HG02571 (cell line): ENCODE data around the gene NNT.
"Not testable (repeated sequence)": the region's sequence is repeated elsewhere in the genome, so short reads cannot be mapped to it uniquely, and the experiment has no call there.

Experiments
- ATAC-seq: cut with Tn5 transposase; IDR thresholded peaks from one replicate; pipeline ENCODE4 v1.9.1; 2021; ENCODE audit warnings: mild to moderate bottlenecking, moderate library complexity; ENCODE audit not compliant: unreplicated experiment

The NNT gene

DNA sequence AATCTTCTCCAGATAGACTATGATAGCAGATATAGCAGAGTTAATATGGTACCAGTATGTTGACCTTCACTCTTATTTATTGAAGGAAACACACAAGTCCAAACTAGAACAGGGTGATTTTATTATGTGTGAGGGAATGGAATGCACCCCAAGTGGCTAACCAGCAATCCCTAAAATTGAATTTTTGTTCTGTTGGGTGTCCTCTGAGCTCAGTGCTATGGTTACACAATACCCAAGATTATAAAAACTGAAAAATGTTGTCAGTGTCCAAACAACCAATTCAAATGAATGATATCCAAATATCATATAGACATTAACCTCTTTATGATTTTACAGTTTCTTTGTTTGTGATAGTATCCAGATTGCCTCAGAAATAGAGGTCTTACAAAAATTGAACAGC, 60.9 kb downstream of the NNT start:
- ATAC-seq = no peak

- ATAC-seq = no peak
Observed at GRCh38 chr5:43664501-43665040, 61.6 kb downstream of the NNT start.

DNA sequence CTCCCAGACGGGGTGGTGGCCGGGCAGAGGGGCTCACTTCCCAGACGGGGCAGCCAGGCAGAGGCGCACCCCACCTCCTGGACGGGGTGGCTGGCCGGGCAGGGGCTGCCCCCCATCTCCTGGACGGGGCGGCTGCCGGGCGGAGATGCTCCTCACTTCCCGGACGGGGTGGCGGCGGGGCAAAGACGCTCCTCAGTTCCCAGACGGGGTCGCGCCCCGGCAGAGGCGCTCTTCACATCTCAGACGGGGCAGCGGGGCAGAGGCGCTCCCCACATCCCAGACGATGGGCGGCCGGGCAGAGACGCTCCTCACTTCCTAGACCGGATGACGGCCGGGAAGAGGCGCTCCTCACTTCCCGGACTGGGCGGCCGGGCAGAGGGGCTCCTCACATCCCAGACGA, 62.8 kb downstream of the NNT start:
- not testable (repeated sequence) for ATAC-seq

- ATAC-seq = not testable (repeated sequence)
Observed at GRCh38 chr5:43666728-43667127, 63.7 kb downstream of the NNT start.

- ATAC-seq = not testable (repeated sequence)
Observed at GRCh38 chr5:43667379-43667778, 64.4 kb downstream of the NNT start.

DNA sequence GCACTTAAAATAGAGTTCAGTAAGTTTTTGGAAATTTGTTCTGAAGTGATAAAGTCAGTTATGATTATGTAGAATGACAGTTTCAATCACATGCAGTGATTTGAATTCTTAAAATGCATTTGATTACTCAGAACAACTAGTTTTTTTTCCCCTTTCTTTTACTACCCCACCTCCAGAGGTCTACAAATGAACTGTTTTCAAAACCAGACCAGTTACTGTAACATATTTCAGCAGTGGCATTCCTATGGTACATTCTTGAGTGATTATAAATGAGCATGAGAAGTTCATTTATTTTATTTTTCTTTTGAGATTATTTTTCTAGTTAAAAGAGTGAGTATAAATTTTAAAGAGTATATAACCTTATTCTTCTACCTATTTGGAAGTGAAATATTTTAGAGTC, 71.6 kb downstream of the NNT start:
- no peak for ATAC-seq

GRCh38 chr5:43675357-43675756, 72.4 kb downstream of the NNT start:
- ATAC-seq = no peak

- no peak for ATAC-seq
Observed at GRCh38 chr5:43676083-43676840, 73.3 kb downstream of the NNT start.

DNA sequence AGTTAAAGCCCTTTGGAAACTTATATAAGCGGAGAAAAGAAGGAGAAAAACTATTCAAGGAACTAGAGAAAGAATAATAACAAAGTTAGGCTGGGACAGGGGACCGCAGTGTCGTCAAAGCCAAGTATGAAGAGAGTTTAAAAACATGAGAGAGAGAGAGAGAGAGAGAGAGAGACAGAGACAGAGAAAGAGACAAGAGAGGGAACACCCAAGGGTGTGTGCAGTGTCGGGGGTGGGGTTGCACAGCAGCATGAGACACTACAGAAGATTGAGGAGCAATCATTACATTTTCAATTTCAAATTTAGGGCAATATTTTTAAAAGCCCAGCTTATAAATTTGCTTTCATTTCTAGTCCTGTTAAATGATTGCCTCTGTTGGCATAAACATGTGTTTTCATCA, 74.3 kb downstream of the NNT start:
- no peak for ATAC-seq

GRCh38 chr5:43679214-43679613, 76.2 kb downstream of the NNT start:
- no peak for ATAC-seq

DNA sequence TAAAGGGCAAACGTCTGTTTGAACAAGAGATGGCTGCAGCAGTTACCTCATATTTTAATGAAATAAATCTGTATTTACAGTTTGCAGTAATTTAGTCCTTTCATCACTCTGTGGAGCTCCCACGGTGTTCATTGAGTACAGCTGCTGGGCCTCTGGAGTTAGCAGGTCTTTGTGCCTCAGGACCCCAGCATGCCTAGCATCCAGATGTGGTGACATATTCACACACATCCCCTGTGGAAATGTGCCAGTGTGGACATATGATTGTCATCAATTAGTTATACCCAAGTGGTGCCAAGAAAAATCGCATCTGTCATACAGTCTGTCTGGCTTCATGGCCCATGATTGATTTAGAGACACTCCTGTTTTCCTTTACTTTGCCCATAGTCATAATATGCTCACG, 77.3 kb downstream of the NNT start:
- no peak for ATAC-seq

DNA sequence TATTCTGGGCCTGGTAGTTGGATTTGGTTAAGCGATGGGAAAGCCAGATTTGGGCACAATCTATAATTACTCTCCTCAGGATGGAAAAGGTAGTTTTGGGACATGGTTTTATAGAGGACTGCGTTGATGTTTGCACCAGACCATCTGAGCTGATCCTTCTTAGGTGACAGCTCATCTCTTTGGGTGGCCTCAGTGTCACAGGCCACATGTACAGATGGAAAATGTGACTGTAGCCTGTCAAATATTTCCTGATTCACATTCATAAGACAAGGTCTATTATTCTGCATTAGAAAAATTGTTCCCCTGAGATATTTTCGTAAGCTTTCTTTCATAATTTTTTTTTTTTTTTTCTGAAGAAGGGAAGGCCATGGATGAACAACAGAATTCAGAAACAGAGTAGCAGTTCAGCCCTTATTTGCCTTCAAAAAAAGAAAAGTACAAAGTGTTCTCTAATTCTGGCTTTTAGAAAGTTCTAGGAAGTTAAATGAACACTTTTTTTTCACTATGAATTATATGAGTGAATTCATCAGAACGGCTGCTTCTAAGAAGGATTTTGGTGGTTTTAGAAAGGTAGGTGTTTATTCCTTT, 81.0 kb downstream of the NNT start:
- ATAC-seq = no peak

GRCh38 chr5:43685252-43685950, 82.4 kb downstream of the NNT start:
- ATAC-seq = no peak

DNA sequence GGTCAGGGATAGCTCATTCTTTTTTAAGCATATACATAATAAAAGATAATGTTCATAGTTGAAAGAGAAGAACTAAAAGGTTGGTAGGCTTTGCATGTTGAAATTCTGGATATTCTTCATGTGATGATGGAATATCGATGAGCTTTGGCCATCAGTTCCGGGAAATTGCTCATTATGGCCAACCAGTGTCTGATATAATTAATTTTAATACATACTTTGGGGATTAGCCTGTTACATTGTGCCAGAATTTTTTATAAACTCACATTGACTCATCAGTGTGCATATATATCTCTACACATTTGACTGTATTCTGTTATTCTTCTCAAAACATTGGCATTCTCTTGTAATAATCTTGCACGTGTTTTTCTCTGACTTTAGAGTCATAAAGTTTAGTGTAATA, 84.3 kb downstream of the NNT start:
- no peak for ATAC-seq

DNA sequence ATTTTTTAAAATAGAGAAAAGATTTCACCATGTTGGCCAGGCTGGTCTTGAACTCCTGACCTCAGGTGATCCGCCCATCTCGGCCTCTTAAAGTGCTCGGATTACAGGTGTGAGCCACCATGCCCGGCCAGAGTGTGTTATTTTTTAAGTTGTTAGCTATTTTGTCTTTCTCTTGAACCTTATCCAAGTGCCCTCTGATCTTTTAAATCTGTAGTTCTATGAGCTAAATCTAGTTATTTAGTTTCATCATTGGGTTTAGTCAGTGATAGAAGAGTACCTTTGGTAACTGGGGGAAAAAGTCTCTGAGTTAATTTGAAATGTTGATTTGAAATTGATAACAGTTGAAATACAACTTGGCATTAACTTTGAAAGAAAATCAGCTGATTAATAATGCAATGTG, 88.3 kb downstream of the NNT start:
- no peak for ATAC-seq

GRCh38 chr5:43691893-43692292, 88.9 kb downstream of the NNT start:
- no peak for ATAC-seq

DNA sequence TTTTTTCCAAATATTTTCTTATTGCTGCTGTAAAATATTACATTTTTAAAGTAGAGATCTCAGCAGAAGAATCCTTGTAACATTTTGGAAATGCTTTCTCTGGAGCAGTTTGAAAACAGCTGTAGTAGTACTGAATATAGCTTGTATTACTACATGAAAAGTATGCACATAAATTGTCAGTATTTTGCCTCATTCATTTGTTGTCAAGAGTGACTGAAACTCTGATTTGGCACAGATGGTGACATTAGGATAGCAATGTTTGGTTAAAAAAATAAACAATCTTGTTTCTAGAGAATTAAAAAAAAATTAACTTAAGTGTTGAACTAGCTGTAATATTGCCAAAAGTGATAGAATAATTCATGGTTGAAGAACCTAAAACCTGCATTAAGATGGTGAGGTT, 90.4 kb downstream of the NNT start:
- no peak for ATAC-seq

GRCh38 chr5:43694027-43694426, 91.0 kb downstream of the NNT start:
- ATAC-seq = no peak

DNA sequence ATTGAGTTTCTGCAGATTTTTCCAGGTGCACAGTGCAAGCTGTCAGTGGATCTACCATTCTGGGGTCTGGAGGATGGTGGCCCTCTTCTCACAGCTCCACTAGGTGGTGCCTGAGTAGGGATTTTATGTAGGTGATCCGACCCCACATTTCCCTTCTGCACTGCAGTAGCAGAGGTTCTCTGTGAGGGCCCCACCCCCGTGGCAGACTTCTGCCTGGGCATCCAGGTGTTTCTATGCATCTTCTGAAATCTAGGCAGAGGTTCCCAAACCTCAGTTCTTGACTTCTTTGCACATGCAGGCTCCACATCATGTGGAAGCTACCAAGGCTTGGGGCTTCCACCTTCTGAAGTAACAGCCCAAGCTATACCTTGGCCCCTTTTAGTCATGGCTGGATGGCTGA, 93.5 kb downstream of the NNT start:
- not testable (repeated sequence) for ATAC-seq

DNA sequence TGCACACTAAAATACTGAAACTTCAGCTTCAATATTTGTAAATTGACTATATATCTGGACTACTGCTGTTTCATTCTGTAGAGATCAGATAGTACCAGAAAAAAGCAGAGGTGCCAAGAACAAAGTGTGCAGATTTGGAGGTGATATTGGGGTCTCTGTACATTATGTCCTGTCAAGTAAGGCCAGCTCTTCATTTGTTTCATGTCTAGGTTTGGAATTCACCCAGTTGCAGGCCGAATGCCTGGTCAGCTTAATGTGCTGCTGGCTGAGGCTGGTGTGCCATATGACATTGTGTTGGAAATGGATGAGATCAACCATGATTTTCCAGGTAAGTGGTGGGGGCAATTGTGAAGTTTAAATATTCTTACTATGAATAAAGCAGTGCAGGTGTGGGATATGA, 96.9 kb downstream of the NNT start:
- no peak for ATAC-seq

DNA sequence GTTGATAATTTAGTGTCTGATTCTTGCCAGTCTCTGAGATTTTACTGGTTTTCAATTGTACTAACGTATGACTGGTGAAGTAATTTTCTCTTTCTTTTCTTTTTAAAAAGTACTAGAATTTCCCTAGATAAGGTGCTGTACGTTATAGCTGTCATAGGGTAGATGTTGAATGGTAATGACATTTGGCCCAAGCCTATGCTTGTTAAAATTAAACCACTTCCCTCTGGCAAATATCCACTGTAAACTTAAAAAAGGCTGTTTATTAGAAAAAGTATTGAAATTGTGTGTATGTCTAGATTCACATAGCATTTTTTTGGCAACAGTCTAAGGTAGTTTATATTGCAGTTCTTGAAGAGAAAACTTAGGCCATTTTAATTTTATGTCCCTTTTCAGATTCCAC, 97.6 kb downstream of the NNT start:
- ATAC-seq = no peak

GRCh38 chr5:43701227-43701626, 98.2 kb downstream of the NNT start:
- no peak for ATAC-seq
